Inferior parietal cortex (tissue), 1 donor: ENCODE results near the gene AGPS.
A peak's percentile ranks its signal among the peaks of the same experiment; 100 is the strongest.
"Not testable (repeated sequence)": the region's sequence is repeated elsewhere in the genome, so short reads cannot be mapped to it uniquely, and the experiment has no call there.

Experiments used
- DNase-seq: peaks from one replicate; pipeline ENCODE4 v3.0.0-alpha.2; 2016; ENCODE audit errors: extremely low spot score

AGPS gene

GRCh38 chr2:177471990-177472389 is 79.4 kb downstream of the AGPS start:
- DNase-seq: no peak

- DNase-seq: no peak
Observed at GRCh38 chr2:177474301-177474700, 81.7 kb downstream of the AGPS start.

- no peak for DNase-seq
Observed at GRCh38 chr2:177474998-177475397, 82.4 kb downstream of the AGPS start.

- DNase-seq: no peak
Observed at GRCh38 chr2:177476897-177477296, 84.3 kb downstream of the AGPS start.

- DNase-seq: no peak
Observed at GRCh38 chr2:177478029-177478428, 85.5 kb downstream of the AGPS start.

GRCh38 chr2:177478907-177479306 is 86.3 kb downstream of the AGPS start:
- no peak for DNase-seq

GRCh38 chr2:177482195-177482594 is 89.6 kb downstream of the AGPS start:
- DNase-seq: no peak

GRCh38 chr2:177483531-177483930 is 91.0 kb downstream of the AGPS start:
- no peak for DNase-seq

GRCh38 chr2:177484180-177484795 is 91.7 kb downstream of the AGPS start:
- no peak for DNase-seq

GRCh38 chr2:177485657-177486056 is 93.1 kb downstream of the AGPS start:
- DNase-seq: not testable (repeated sequence)

GRCh38 chr2:177489719-177490301 is 97.2 kb downstream of the AGPS start:
- DNase-seq: peak; percentile 45

GRCh38 chr2:177495945-177496344 is 103.4 kb downstream of the AGPS start:
- DNase-seq: no peak

GRCh38 chr2:177496921-177497320 is 104.3 kb downstream of the AGPS start:
- no peak for DNase-seq

GRCh38 chr2:177501186-177501585 is 108.6 kb downstream of the AGPS start:
- DNase-seq: no peak

- DNase-seq: no peak
Observed at GRCh38 chr2:177506505-177506904, 113.9 kb downstream of the AGPS start.

GRCh38 chr2:177506998-177507397 is 114.4 kb downstream of the AGPS start:
- DNase-seq: no peak

- DNase-seq: no peak
Observed at GRCh38 chr2:177516824-177517544, 124.4 kb downstream of the AGPS start.

GRCh38 chr2:177518754-177519153 is 126.2 kb downstream of the AGPS start:
- no peak for DNase-seq

- DNase-seq: no peak
Observed at GRCh38 chr2:177519534-177520115, 127.1 kb downstream of the AGPS start.

GRCh38 chr2:177520324-177520723 is 127.8 kb downstream of the AGPS start:
- DNase-seq: peak; percentile 15

- no peak for DNase-seq
Observed at GRCh38 chr2:177523781-177524180, 131.2 kb downstream of the AGPS start.

GRCh38 chr2:177525351-177525924 is 132.9 kb downstream of the AGPS start:
- DNase-seq: no peak
